Breast epithelium (tissue), 4 donors: ENCODE results near the gene C22orf15. TPM values are rescaled to one million over a fixed set of nuclear protein-coding genes. Genes with fewer than 3 reads are reported as not detected.

Experiments
- DNase-seq, 2 donors: peaks; one replicate each; pipeline ENCODE4 v3.0.0-alpha.2; 2019; ENCODE audit warnings: low spot score in 2 of 2
- H3K27ac ChIP-seq, 2 donors: fragments of 200-600 bp; sonication (generic) in 1 of 2; one replicate each; pipeline ENCODE4 v1.5.1; 2016 to 2019; ENCODE audit warnings: mild to moderate bottlenecking in 1 of 2
- H3K27me3 ChIP-seq, 2 donors: fragments of 200-600 bp; sonication (generic) in 1 of 2; one replicate each; pipeline versions ENCODE4 v1.5.1 to v1.6.0; 2017 to 2019; ENCODE audit warnings: control low read depth in 1 of 2, mild to moderate bottlenecking in 1 of 2
- H3K36me3 ChIP-seq: fragments of 200-600 bp; one replicate; pipeline ENCODE4 v1.5.1; 2019
- H3K4me1 ChIP-seq, 2 donors: fragments of 200-600 bp; sonication (generic); one replicate each; pipeline ENCODE4 v1.5.1; 2016 to 2019; ENCODE audit warnings: control low read depth in 1 of 2
- H3K4me3 ChIP-seq, 3 donors: fragments of 200-600 bp; sonication (generic); 1 replicate in 2 of 3; 2 replicates in 1 of 3; pipeline ENCODE4 v1.5.1; 2016 to 2019; ENCODE audit warnings: mild to moderate bottlenecking in 3 of 3, moderate library complexity in 2 of 3
- H3K9me3 ChIP-seq, 2 donors: fragments of 200-600 bp; sonication (generic) in 1 of 2; one replicate each; pipeline ENCODE4 v1.5.1; 2016 to 2019; ENCODE audit warnings: control low read depth in 1 of 2
- POLR2A ChIP-seq: fragments of 450-650 bp; IDR thresholded peaks from one replicate; pipeline ENCODE4 v1.6.1; 2016; ENCODE audit warnings: antibody characterized with exemption, mild to moderate bottlenecking, moderate library complexity
- POLR2AphosphoS5 ChIP-seq, 3 donors: sonication (generic); formaldehyde crosslinking; IDR thresholded peaks; one replicate each; pipeline ENCODE4 v1.6.1; 2017; ENCODE audit warnings: antibody characterized with exemption in 3 of 3
- intact Hi-C: fragments of 100-400 bp; cut with DNase I; formaldehyde crosslinking; loops from one replicate; pipeline ENCODE4 v1.15.1; 2023; ENCODE audit warnings: low total_unique reads
- total RNA-seq, 3 donors: library from RNA; depleted of rRNA; stranded (reverse); fragments of >200 nt; gene quantifications; one replicate each; pipeline ENCODE4 v1.1.0, GENCODE V29; 2016
- TF ChIP-seq, protein P1 (sequence below), 3 donors: fragments of 450-650 bp; IDR thresholded peaks; one replicate each; pipeline ENCODE4 v1.5.1; 2016 to 2017; ENCODE audit warnings: antibody characterized with exemption in 3 of 3, mild to moderate bottlenecking in 3 of 3, moderate library complexity in 3 of 3

C22orf15 gene
- total RNA-seq, 3 donors from 2014 or later = not detected

DNA sequence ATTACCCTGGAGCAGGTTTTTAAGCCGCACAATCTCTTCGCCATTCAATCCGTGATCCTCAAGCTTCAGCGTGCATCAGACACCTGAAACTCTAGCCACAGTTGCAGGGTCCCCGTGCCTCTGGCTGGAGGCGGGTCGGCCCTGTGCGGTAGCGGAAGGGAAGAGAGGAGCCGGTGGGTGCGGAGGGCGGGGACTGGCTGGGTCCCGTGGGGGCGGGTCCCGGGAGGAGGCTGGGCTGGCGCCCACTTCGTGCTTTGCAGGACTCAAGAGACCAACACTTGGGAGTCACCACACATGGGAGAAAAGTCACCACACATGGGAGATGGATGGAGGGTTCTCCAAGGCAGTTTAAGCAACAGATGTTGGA is 772 bp downstream of the C22orf15 start:
- H3K9me3 ChIP-seq = no peaks in the 10 kb centered on the region
- TF ChIP-seq, protein P1, sequence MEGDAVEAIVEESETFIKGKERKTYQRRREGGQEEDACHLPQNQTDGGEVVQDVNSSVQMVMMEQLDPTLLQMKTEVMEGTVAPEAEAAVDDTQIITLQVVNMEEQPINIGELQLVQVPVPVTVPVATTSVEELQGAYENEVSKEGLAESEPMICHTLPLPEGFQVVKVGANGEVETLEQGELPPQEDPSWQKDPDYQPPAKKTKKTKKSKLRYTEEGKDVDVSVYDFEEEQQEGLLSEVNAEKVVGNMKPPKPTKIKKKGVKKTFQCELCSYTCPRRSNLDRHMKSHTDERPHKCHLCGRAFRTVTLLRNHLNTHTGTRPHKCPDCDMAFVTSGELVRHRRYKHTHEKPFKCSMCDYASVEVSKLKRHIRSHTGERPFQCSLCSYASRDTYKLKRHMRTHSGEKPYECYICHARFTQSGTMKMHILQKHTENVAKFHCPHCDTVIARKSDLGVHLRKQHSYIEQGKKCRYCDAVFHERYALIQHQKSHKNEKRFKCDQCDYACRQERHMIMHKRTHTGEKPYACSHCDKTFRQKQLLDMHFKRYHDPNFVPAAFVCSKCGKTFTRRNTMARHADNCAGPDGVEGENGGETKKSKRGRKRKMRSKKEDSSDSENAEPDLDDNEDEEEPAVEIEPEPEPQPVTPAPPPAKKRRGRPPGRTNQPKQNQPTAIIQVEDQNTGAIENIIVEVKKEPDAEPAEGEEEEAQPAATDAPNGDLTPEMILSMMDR (IDR thresholded peaks at IDR 0.05) = no peak
- H3K4me3 ChIP-seq = peak overlapping the region in 1 of 3 donors; percentile 27
- peaks cover 0 to 5% of the 10 kb centered on the region in 2 donors for H3K4me1 ChIP-seq
- H3K36me3 ChIP-seq = no peaks in the 10 kb centered on the region
- no peak for DNase-seq
- peak overlapping the region in 1 of 2 donors; percentile 19 for H3K27ac ChIP-seq
- intact Hi-C loops = no loop called here
- H3K27me3 ChIP-seq = no peaks in the 10 kb centered on the region

DNA sequence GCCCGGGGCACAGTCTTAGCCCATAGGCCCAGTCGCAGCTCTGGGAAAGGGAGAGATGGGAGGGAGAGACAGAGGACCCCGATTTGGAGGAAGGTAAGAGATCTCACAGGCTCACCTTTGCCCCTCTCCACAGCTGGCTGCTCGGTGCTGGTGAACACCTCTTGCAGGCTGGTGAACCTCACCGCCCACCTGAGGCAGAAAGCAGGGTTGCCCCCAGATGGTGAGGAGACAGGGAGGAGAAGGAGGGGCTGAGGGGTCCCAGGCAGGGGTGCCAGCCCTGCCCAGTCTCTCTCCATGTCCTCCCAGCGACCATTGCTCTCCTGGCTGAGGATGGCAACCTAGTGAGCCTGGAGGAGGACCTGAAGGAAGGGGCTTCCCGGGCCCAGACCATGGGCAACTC is 1.2 kb downstream of the C22orf15 start:
- Histone ChIP-seq H3K27ac (no peak overlapping the region), H3K9me3 (no peaks in the 10 kb centered on the region), H3K4me1 (peaks cover 0 to 5% of the 10 kb centered on the region in 2 donors), H3K36me3 (no peaks in the 10 kb centered on the region), H3K4me3 (peak overlapping the region in 1 of 3 donors; percentile 27), H3K27me3 (no peaks in the 10 kb centered on the region)
- DNase-seq = no peak
- no peak for TF ChIP-seq POLR2AphosphoS5 (IDR thresholded peaks at IDR 0.05)
- TF ChIP-seq, protein P1 (IDR thresholded peaks at IDR 0.05) = no peak
- TF ChIP-seq POLR2A = no peak
- intact Hi-C loops = no loop called here

DNA sequence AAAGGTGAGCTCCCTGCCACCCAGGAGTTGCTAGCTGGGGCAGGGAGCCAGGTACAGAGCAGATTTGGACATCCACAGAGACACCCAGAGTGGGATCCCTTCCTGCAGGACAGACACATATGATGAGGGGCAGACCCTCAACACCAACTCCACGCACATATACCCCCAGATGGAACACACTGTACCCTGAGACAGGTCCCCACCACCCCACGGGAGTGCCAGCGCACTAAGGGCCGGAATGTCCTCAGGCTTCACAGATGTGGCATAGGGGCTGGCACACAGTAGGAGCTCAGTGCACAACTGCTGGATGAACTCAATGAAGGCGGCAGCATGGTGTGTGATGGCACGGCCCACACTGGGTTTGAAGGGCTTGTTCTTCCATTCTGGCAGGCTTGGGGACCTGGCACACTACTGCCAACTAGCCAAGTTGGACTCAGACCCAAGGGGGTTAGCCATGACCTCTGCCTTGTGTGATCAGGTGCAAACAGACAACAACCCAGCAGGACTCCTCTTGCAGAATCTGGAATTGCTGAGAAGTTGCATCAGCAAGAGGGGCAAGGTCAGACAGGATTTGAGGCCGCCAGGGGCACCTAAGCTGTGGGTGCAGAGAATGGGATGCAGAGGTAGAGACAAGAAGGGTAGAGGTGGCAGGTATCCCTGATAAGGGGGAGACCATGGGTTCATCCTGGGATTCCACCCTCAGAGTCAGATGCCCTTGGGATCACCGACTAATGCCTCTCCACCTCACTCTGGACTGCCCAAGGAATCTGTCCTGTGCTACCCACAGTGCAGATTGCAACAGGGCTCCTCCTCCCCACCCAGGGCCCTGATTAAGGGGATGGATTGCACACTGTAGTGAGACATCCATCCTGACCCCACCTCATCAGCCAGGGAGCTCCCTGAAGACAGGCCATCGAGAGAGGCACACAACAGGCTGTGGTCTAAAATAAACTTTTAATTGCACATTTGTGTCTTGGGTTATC is 2.4 kb downstream of the C22orf15 start:
- H3K36me3 ChIP-seq = no peaks in the 10 kb centered on the region
- intact Hi-C loops = loop anchor here (5.0 kb wide), 1 partner anchor 87 kb away; no protein-coding TSS in a partner anchor
- peaks cover 0 to 5% of the 10 kb centered on the region in 2 donors for H3K4me1 ChIP-seq
- TF ChIP-seq, protein P1 (IDR thresholded peaks at IDR 0.05) = no peak
- no peak for TF ChIP-seq POLR2A
- no peak for TF ChIP-seq POLR2AphosphoS5 (IDR thresholded peaks at IDR 0.05)
- no peaks in the 10 kb centered on the region for H3K9me3 ChIP-seq
- DNase-seq = no peak
- no peaks in the 10 kb centered on the region for H3K27me3 ChIP-seq
- no peak overlapping the region for H3K4me3 ChIP-seq
- H3K27ac ChIP-seq = no peak overlapping the region

GRCh38 chr22:23767303-23767672 is 4.5 kb downstream of the C22orf15 start:
- no peaks in the 10 kb centered on the region for H3K9me3 ChIP-seq
- intact Hi-C loops = loop anchor here (5.0 kb wide), 1 partner anchor 85 kb away; no protein-coding TSS in a partner anchor
- TF ChIP-seq POLR2A = no peak
- no peaks in the 10 kb centered on the region for H3K27me3 ChIP-seq
- H3K36me3 ChIP-seq = no peaks in the 10 kb centered on the region
- H3K27ac ChIP-seq = peak overlapping the region; percentile 83 to 89
- H3K4me1 ChIP-seq = peaks cover 0 to 5% of the 10 kb centered on the region in 2 donors
- DNase-seq = no peak
- H3K4me3 ChIP-seq = peak overlapping the region; percentile 67 to 80 (median 74)

GRCh38 chr22:23767673-23768548 is 5.1 kb downstream of the C22orf15 start, which contains the start of gene CHCHD10:
Gene CHCHD10, minus strand, starts transcription at chr22:23767972. Its CDS starts 98 bp downstream, at chr22:23767874.
- Histone ChIP-seq H3K9me3 (no peaks in the 10 kb centered on the region), H3K4me3 (peak within 1 kb of the TSS; percentile 67 to 80 (median 74)), H3K4me1 (peaks cover 2 to 5% of the 10 kb centered on the region in 2 donors), H3K27ac (peak within 1 kb of the TSS; percentile 83 to 89), H3K27me3 (no peaks in the 10 kb centered on the region), H3K36me3 (no peaks in the 10 kb centered on the region)
- peak; percentile 71 to 76 for DNase-seq
- intact Hi-C loops = loop anchor here (5.0 kb wide), 1 partner anchor 84 kb away; no protein-coding TSS in a partner anchor
- TF ChIP-seq POLR2A = peak; percentile 20
- TF ChIP-seq, protein P1 (IDR thresholded peaks at IDR 0.05) = peak; percentile 53 to 73 (median 71)
- no peak for TF ChIP-seq POLR2AphosphoS5 (IDR thresholded peaks at IDR 0.05)
